Natural killer cell (primary cell): ENCODE measurements around the gene CDH26. TPM values are rescaled to one million over a fixed set of nuclear protein-coding genes. Genes with fewer than 3 reads are reported as not detected.
A peak's percentile ranks its signal among the peaks of the same experiment; 100 is the strongest.

Experiments used
- ATAC-seq, 3 donors: fragments of 150-1000 bp in 2 of 3; fragments of 200-7000 bp in 1 of 3; cut with Tn5 transposase; 1 replicate in 1 of 3; 2 replicates in 2 of 3; pipeline ENCODE4 v1.10.0; 2021; ENCODE audit warnings: mild to moderate bottlenecking in 2 of 3, moderate library complexity in 2 of 3
- DNase-seq, 2 donors: peaks; one replicate each; pipeline versions ENCODE4 v3.0.0 to v3.0.0-alpha.2; 2013 to 2021; ENCODE audit warnings: mixed read lengths in 1 of 2
- H3K27ac ChIP-seq: one replicate; pipeline ENCODE4 v1.5.1; 2013; ENCODE audit warnings: mild to moderate bottlenecking, low read length
- H3K27me3 ChIP-seq: one replicate; pipeline ENCODE4 v1.6.1; 2013; ENCODE audit warnings: low read length; ENCODE audit not compliant: control insufficient read depth, insufficient read depth
- H3K36me3 ChIP-seq: one replicate; pipeline ENCODE4 v1.6.1; 2013; ENCODE audit warnings: low read length; ENCODE audit not compliant: control insufficient read depth, insufficient read depth
- H3K4me1 ChIP-seq: one replicate; pipeline ENCODE4 v1.6.1; 2013; ENCODE audit warnings: low read length; ENCODE audit not compliant: control insufficient read depth, insufficient read depth
- H3K4me3 ChIP-seq: one replicate; pipeline ENCODE4 v1.5.1; 2013; ENCODE audit warnings: low read length
- H3K9me3 ChIP-seq: one replicate; pipeline ENCODE4 v1.6.1; 2013; ENCODE audit warnings: low read length; ENCODE audit not compliant: control insufficient read depth, insufficient read depth
- H3K27ac Mint-ChIP-seq, 2 donors: one replicate each; pipeline ENCODE4 v1.8.0; 2022; ENCODE audit warnings: mild to moderate bottlenecking in 2 of 2, mixed read lengths in 2 of 2, moderate library complexity in 1 of 2
- H3K27me3 Mint-ChIP-seq, 2 donors: one replicate each; pipeline ENCODE4 v1.8.0; 2022; ENCODE audit warnings: low read depth in 2 of 2, mixed read lengths in 2 of 2
- H3K36me3 Mint-ChIP-seq: one replicate; pipeline ENCODE4 v1.8.0; 2022; ENCODE audit warnings: mixed read lengths
- H3K4me1 Mint-ChIP-seq, 2 donors: one replicate each; pipeline ENCODE4 v1.8.0; 2022; ENCODE audit warnings: mixed read lengths in 2 of 2
- H3K4me3 Mint-ChIP-seq: one replicate; pipeline ENCODE4 v1.8.0; 2022; ENCODE audit warnings: mild to moderate bottlenecking, moderate library complexity, mixed read lengths
- H3K9me3 Mint-ChIP-seq, 2 donors: one replicate each; pipeline ENCODE4 v1.8.0; 2022; ENCODE audit warnings: mixed read lengths in 2 of 2
- CTCF ChIP-seq: fragments of 200-600 bp; IDR thresholded peaks from one replicate; pipeline ENCODE4 v1.8.0; 2022; ENCODE audit warnings: antibody characterized with exemption
- WGBS: methylation state at CpG from one replicate; pipeline ENCODE4 v1.1.7; 2013; ENCODE audit warnings: missing lambda C conversion rate; ENCODE audit not compliant: insufficient coverage; 5-methylcytosine and 5-hydroxymethylcytosine counted together
- intact Hi-C: fragments of 100-400 bp; cut with micrococcal nuclease; formaldehyde crosslinking; loops from one replicate; pipeline ENCODE4 v1.14.2; 2022
- total RNA-seq, 4 donors: library from RNA; stranded (reverse); fragments of 120-200 nt in 1 of 4; gene quantifications; one replicate each; pipeline versions ENCODE4 v1.2.3 to v1.2.4, GENCODE V29; 2013 to 2022

The CDH26 gene
- total RNA-seq, 3 donors from 2014 or later (not counting 1 experiment from before 2014, with no cell fraction given): 1.2 to 2.0 (median 1.8) TPM

GRCh38 chr20:59937150-59937549, 21.1 kb upstream of the CDH26 start:
- H3K36me3 Mint-ChIP-seq: no peaks in the 10 kb centered on the region
- H3K27me3 ChIP-seq: no peaks in the 10 kb centered on the region
- no peak overlapping the region for H3K4me3 Mint-ChIP-seq
- ATAC-seq (no peak), DNase-seq (no peak)
- H3K27ac ChIP-seq: no peak overlapping the region
- H3K9me3 ChIP-seq: no peaks in the 10 kb centered on the region
- 88% methylated on average over 3 of the region's 3 CpGs for WGBS
- H3K36me3 ChIP-seq: peaks cover 4% of the 10 kb centered on the region
- peaks cover 30% of the 10 kb centered on the region for H3K4me1 ChIP-seq
- intact Hi-C loops: no loop called here
- no peak for TF ChIP-seq CTCF
- no peaks in the 10 kb centered on the region for H3K27me3 Mint-ChIP-seq
- H3K9me3 Mint-ChIP-seq: no peaks in the 10 kb centered on the region
- H3K27ac Mint-ChIP-seq: no peak overlapping the region
- H3K4me3 ChIP-seq: no peak overlapping the region
- peaks cover 35 to 37% of the 10 kb centered on the region in 2 donors for H3K4me1 Mint-ChIP-seq

- intact Hi-C loops: no loop called here
- WGBS: 81% methylated on average over 4 of the region's 4 CpGs
- Mint-ChIP-seq H3K36me3 (no peaks in the 10 kb centered on the region), H3K4me3 (peak overlapping the region; percentile 87), H3K27me3 (no peaks in the 10 kb centered on the region), H3K9me3 (no peaks in the 10 kb centered on the region), H3K27ac (peak overlapping the region; percentile 37 to 74), H3K4me1 (peaks cover 35 to 40% of the 10 kb centered on the region in 2 donors)
- Histone ChIP-seq H3K27me3 (no peaks in the 10 kb centered on the region), H3K9me3 (no peaks in the 10 kb centered on the region), H3K4me3 (no peak overlapping the region), H3K36me3 (peaks cover 14% of the 10 kb centered on the region), H3K27ac (no peak overlapping the region), H3K4me1 (peaks cover 25% of the 10 kb centered on the region)
- no peak for DNase-seq
- no peak for TF ChIP-seq CTCF
- ATAC-seq: no peak
Observed at GRCh38 chr20:59938221-59938620, 20.0 kb upstream of the CDH26 start.

GRCh38 chr20:59938696-59939051, 19.5 kb upstream of the CDH26 start:
- no peaks in the 10 kb centered on the region for H3K27me3 Mint-ChIP-seq
- Histone ChIP-seq H3K36me3 (peaks cover 17% of the 10 kb centered on the region), H3K27me3 (no peaks in the 10 kb centered on the region), H3K9me3 (no peaks in the 10 kb centered on the region), H3K27ac (no peak overlapping the region), H3K4me3 (no peak overlapping the region), H3K4me1 (peaks cover 23% of the 10 kb centered on the region)
- peaks cover 35 to 40% of the 10 kb centered on the region in 2 donors for H3K4me1 Mint-ChIP-seq
- intact Hi-C loops: no loop called here
- DNase-seq (no peak), ATAC-seq (no peak)
- peak overlapping the region; percentile 37 to 74 for H3K27ac Mint-ChIP-seq
- H3K36me3 Mint-ChIP-seq: no peaks in the 10 kb centered on the region
- peak overlapping the region; percentile 87 for H3K4me3 Mint-ChIP-seq
- H3K9me3 Mint-ChIP-seq: no peaks in the 10 kb centered on the region
- no peak for TF ChIP-seq CTCF
- 84% methylated on average over 7 of the region's 7 CpGs for WGBS
